ENCODE results near the gene SORBS1. TPM values are rescaled to one million over a fixed set of nuclear protein-coding genes. Genes with fewer than 3 reads are reported as not detected.
A peak's percentile ranks its signal among the peaks of the same experiment; 100 is the strongest.
"Not testable (repeated sequence)": the region's sequence is repeated elsewhere in the genome, so short reads cannot be mapped to it uniquely, and the experiment has no call there.

The SORBS1 gene
- total RNA-seq, 1 experiment from 2014 or later: 39.9 TPM

GRCh38 chr10:95469251-95469650 is 91.9 kb downstream of the SORBS1 start (continued):
- no peak for TF ChIP-seq ZNF532 (CRISPR knock-in tag; IDR thresholded peaks at IDR 0.05; ENCODE audit: borderline replicate concordance)

GRCh38 chr10:95467642-95468041 is 93.5 kb downstream of the SORBS1 start:
- Mint-ChIP-seq H3K4me1 (peaks cover 78% of the 10 kb centered on the region), H3K4me3 (0 out of 2 replicates have a peak overlapping the region, but pooled peaks have one; percentile 37), H3K27ac (peak overlapping the region; percentile 96)
- not testable (repeated sequence) for H3K27me3 Mint-ChIP-seq (ENCODE audit: low read depth); DNase-seq (ENCODE audit: low spot score); ATAC-seq; H3K9me3 Mint-ChIP-seq; H3K36me3 Mint-ChIP-seq
- ChIA-PET CTCF (interaction anchor here (0.7 to 1.7 kb wide), 12 partner anchors 9 to 133 kb away, joined by 3 to 10 read pairs (median 4); no protein-coding TSS in a partner anchor), POLR2A (interaction anchor here (0.6 kb wide), 1 partner anchor 9 kb away, joined by 4 read pairs; no protein-coding TSS in a partner anchor)

- DNase-seq (ENCODE audit: low spot score): peak; percentile 77
- POLR2A ChIA-PET: interaction anchor here (0.6 kb wide), 2 partner anchors 8 to 36 kb away, joined by 3 to 4 read pairs; no protein-coding TSS in a partner anchor
- Mint-ChIP-seq H3K27ac (peak overlapping the region; percentile 96), H3K4me1 (peaks cover 79% of the 10 kb centered on the region), H3K27me3 (ENCODE audit: low read depth) (no peaks in the 10 kb centered on the region), H3K36me3 (no peaks in the 10 kb centered on the region), H3K9me3 (no peaks in the 10 kb centered on the region), H3K4me3 (0 out of 2 replicates have a peak overlapping the region, but pooled peaks have one; percentile 37)
- ATAC-seq: peak; percentile 94
- TF ChIP-seq MYBL2 (CRISPR knock-in tag; IDR thresholded peaks at IDR 0.05) (no peak), ETV6 (CRISPR knock-in tag; IDR thresholded peaks at IDR 0.05) (peak; percentile 87), GABPB1 (CRISPR knock-in tag; IDR thresholded peaks at IDR 0.05) (0 out of 2 replicates have a peak, but pooled peaks have one; percentile 26), ZNF423 (CRISPR knock-in tag; IDR thresholded peaks at IDR 0.05) (peak; percentile 74)
- CTCF ChIA-PET: interaction anchor here (0.6 to 1.7 kb wide), 14 partner anchors 8 to 134 kb away, joined by 3 to 10 read pairs (median 4); no protein-coding TSS in a partner anchor
Observed at GRCh38 chr10:95467162-95467599, 94.0 kb downstream of the SORBS1 start.

- peaks cover 79% of the 10 kb centered on the region for H3K4me1 Mint-ChIP-seq
- no peak overlapping the region for H3K4me3 Mint-ChIP-seq
- H3K27ac Mint-ChIP-seq: peak overlapping the region; percentile 91
- no peaks in the 10 kb centered on the region for H3K9me3 Mint-ChIP-seq
- CTCF ChIA-PET: interaction anchor here (0.9 to 1.6 kb wide), 6 partner anchors 20 to 135 kb away, joined by 3 to 8 read pairs (median 4); no protein-coding TSS in a partner anchor
- DNase-seq (ENCODE audit: low spot score): no peak
- H3K36me3 Mint-ChIP-seq: no peaks in the 10 kb centered on the region
- no peak for ATAC-seq
- TF ChIP-seq MYBL2 (CRISPR knock-in tag; IDR thresholded peaks at IDR 0.05) (no peak), TCF7 (CRISPR knock-in tag; IDR thresholded peaks at IDR 0.05; ENCODE audit: low read depth) (no peak), CTCF (IDR thresholded peaks at IDR 0.05) (no peak), GRHL2 (CRISPR knock-in tag; IDR thresholded peaks at IDR 0.05; ENCODE audit: insufficient replicate concordance, severe bottlenecking) (no peak), RORB (CRISPR knock-in tag; IDR thresholded peaks at IDR 0.05) (no peak), ARID4B (CRISPR knock-in tag; IDR thresholded peaks at IDR 0.05; ENCODE audit: borderline replicate concordance) (no peak), AFF4 (CRISPR knock-in tag; IDR thresholded peaks at IDR 0.05; ENCODE audit: borderline replicate concordance) (no peak), PRRX2 (CRISPR knock-in tag; IDR thresholded peaks at IDR 0.05) (no peak), SP1 (CRISPR knock-in tag; conservative IDR thresholded peaks at IDR 0.05) (no peak)
- POLR2A ChIA-PET: interaction anchor here (0.7 kb wide), 1 partner anchor 801 kb away, joined by 6 read pairs; no protein-coding TSS in a partner anchor
- H3K27me3 Mint-ChIP-seq (ENCODE audit: low read depth): no peaks in the 10 kb centered on the region
Observed at GRCh38 chr10:95466436-95466835, 94.7 kb downstream of the SORBS1 start.

Measured in WTC11 (cell line).